CD4-positive, alpha-beta T cell treated with Interleukin-21 for 1 hour (primary cell): Measurements from ENCODE around the gene CXCL14.
A peak's percentile ranks its signal among the peaks of the same experiment; 100 is the strongest.

Experiments
- DNase-seq: peaks from one replicate; pipeline ENCODE4 v3.0.0-alpha.2; 2020

CXCL14 gene

DNA sequence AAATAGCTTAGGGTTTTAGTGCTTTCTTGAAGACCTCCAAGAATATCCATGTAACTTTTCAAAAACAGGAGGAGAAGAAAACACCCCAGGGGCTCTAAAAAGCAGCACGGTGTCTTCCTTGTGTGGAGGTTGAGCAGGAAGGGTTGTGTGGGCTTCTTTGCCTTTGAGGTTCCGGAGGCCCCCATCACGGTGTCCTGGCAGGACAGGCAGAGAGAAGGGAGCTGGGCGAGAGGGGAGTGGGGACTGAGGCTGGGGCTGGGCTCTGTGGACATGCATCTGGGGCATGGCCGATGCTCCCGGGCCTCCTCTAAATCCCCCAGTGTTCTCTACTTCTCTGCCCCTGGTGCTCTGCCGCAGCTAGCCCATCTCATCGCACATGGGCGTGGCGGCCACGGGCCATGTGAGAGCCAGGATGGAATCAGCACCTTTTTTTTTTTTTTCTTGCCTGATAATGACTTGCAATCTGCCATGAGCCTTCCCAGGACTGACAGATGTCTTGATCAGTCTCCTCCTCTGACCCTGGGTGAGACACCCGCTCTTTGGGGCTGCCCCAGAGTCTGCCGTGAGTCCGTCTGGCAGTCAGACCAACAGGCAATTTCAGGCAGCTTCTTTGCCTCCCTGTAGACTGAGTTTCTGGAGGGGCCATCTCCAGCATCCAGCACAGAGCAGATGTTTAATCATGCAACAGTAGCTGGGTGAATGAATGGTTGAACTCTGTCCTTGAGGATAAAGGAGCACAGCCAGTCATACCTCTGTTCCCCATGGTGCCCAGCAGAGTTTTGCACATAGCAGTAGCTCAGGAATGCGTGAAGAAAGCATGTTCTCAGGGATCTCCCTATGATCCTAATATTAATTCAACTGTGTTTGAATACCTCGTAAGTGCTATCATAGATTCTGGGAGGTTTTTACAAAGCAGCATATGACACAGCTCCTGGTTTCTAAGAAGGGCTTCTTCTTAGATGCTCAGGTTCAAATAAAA lies 12.1 kb downstream of the CXCL14 start:
- DNase-seq: no peak

DNA sequence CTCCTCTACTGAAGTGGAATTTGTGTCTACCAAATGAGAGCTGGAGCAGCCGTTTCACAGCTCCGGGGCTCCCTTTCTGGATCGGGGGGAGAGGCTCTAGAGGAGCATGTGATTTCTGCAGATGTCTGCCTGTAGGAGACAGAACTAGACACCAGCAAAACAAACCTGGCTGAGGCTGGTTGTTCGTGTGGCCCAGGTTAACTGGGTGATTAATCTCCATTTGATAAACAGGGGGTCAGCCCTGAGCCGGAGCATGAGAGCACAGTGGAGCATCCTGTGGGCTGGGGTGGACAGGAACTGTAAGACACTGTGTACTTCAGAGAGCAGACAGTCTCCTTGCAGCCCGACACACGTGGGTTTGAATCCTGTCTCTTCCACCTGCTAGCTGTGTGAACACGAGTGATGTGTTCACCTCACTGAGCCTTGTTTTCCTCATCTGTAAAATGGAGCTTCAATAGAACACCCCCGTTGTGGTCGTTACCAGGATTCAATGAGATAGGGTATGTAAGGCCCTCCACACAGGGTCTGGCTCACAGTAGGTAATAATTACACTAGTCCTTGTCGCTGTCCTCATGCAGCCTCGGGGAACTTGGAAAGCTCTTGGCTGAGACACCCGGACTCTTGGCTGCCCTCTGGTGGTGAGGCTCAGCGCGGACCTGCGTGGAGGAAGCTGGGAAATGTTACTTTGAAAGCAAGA lies 12.9 kb downstream of the CXCL14 start:
- peak; percentile 56 for DNase-seq

DNA sequence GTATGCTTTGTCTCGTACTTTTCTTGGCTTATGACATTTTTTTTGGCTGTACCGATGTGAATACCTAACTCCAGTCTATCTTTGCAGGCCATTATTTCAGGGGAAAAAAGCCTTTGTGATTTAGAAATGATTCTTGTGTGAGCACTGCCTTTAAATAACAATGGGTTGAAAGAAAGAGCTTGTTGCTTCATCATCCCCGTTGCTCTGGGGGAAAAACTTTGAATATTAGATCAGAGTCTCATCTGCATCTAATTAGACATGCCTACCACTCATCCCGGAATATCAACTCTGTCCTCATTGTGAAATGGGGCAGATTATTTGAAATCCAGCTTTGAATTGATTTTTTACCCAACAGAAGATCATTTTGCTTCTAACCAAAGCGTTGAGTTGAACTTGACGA lies 13.5 kb downstream of the CXCL14 start:
- DNase-seq: no peak

DNA sequence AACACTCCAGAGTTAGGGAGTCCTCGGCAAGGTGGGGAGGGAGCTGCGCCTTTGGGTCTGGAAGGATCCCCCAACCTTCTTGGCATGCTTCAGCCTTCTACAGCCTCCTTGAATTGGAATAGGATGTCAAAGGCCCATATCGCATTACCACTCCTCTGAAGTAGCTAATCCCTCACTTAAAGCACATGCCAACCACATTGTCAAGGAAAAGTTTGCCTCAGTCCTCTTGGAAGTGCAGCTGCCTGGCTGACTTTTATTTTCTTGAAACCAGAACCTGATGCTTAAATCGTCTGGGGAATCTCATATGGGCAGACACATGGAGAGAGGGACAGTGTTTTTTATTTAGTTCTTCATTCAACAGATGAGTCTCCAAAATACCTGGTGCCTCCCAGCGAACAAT lies 14.5 kb downstream of the CXCL14 start:
- DNase-seq: no peak

DNA sequence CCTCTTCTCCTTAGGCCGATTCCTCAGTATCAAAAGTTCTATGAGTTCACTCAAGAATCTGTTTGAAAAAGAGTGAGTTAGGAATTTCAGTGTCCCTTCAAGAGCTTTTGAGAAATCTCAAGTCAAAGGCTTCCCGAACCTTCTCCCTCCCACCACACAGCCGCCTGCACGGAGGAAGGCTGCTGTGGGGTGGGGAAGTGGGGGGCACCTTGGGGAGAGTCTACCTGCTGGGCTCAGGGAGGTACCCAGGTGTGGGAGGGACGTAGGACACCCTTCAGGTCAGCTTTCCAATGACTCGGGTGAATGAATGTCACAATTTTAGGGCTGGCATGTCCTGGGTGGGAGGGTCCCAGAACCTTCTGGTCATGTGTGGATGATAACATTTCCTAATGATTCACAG lies 17.5 kb downstream of the CXCL14 start:
- DNase-seq: no peak

DNA sequence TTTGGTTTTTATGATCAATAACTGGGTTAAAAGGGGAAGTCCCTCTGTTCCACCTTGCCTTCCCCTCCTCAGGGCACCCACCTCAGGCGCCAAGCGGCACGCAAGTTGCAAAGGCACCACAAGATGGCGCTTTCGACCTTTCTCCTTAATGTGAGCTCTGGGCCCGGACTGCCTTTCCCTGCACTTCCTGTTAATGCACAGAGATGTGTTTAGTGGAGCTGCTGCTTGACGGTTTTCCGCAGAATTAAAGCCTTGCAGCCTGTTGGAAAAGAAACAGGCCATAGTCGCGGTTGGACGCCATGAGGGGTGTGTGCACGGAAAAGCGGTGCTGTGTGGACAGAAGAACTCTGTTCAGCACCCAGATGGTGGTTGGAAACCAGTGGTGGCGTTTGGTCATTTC lies 17.9 kb downstream of the CXCL14 start:
- DNase-seq: peak; percentile 52

DNA sequence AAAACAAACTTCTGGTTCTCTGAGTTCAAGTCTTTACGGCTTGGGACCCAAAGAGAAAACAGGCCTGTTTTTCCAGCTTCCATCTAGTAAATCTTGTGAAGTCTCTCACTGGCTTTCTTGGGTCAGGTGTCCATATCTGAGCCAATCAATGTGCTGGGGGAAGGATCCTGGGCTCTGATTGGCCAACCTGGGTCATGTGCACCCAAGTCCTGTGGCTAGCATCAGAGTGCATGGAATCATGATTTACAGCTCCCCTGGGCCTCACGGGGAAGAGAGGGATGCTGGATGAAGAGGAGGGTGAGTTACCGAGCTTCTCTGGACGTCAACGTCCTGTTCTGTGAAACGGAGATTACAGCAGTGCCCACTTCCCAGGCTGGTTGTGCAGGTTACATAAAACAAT lies 19.4 kb downstream of the CXCL14 start:
- no peak for DNase-seq

GRCh38 chr5:135557076-135557838 lies 21.5 kb downstream of the CXCL14 start:
- DNase-seq: no peak

DNA sequence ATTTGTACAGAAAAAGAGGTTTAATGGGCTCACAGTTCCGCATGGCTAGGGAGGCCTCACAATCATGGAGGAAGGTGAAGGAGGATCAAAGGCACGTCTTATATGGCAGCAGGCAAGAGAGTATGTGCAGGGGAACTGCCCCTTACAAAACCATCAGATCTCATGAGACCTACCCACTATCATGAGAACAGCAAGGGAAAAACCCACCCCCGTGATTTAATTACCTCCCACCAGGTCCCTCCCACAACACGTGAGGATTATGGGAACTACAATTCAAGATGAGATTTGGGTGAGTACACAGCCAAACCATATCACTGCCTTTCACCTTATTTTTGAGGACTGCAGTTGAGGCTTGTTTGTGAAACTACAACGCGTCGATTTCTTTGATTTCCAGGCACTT lies 22.2 kb downstream of the CXCL14 start:
- no peak for DNase-seq

DNA sequence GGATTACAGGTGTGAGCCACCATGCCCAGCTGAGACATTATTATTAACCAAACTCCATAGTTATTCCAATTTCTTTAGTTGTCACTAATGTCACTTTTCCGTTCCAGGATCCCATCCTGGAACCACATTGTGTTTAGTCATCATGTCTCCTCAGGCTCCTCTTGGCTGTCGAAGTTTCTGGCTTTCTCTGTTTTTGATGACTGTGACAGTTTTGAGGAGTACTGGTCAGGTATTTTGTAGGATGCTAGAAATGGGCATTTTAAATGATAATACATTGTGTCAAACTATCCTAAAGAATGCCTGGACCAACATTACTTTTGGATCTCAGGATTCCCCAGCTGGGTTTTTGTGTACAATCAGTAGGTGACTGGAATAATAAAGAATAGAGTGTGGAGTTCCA lies 23.3 kb downstream of the CXCL14 start:
- DNase-seq: no peak

DNA sequence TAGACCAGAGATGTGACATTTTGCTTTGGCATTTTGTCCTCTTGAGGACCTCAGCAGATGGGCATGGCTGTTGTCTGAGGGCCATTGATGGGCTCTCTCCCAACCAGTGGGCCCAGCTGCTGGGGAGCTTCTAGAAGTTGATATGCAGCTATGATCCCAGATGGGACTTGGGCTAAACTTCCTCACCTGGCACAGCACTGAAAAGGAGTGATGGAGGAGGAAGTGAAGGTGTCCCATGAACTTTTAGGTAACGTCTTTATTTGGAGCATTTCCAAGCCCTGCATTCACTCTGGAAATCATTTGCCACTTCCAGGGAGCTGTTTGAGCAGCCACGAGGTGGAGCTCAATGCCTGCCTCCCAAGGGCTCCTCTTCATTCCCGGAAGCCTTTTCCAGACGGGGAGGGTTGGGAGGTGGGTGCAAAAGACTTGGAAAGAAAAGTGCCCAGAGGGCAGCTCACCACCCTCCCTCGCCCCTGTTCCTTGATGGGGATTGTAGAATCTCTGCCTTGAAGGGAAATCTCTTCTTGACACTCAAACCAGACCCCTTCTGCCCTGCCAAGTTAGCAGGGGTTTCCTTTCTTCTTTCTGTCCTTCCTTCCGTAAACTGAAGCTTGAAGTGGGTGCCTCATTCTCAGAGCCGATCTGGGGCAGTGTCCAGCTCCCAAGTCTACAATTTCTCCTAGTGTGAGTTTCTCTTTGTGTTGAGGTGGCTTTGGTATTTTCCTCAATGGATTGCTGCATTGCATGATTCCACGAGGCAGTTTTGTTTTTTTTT lies 24.9 kb downstream of the CXCL14 start:
- DNase-seq: no peak

DNA sequence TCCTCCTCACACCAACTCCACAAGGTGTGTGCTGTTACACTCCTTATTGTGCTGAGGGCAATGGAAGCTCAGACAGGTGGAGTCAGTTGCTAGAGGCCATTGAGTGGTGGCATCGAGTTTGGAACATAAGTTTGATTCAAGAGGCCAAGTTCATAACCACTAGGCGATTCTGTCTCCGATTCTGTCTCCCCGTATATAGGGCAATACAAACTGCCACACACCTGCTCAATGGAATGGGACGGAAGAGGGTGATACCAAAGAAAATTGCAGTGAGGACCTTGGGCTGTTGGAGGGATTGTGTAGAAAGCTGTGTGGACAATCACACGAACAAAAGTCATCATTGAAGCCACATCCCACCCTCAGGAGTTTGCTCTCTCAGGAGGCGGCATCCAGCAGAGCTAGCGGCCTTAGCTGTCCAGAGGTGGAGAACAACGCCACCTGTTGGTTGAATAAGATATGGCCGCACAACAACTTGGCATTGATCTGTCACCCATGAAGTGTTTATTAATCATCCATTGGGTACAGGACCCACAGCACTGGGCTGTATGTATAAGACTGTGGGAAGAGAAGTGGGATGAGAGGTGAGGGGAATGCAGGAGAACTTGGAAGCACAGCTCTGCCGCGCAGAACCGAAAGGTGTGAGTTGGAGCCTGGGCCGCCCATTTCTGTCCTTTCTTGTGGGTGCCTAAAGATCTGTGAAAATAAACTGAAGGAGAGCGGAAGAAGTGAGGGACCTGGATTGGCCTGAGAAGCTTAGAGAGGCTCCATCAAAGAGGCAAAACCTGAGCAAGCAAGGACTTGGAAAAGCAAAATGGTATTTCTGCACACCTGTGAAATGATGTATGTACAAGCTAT lies 27.0 kb downstream of the CXCL14 start:
- peak; percentile 50 for DNase-seq

DNA sequence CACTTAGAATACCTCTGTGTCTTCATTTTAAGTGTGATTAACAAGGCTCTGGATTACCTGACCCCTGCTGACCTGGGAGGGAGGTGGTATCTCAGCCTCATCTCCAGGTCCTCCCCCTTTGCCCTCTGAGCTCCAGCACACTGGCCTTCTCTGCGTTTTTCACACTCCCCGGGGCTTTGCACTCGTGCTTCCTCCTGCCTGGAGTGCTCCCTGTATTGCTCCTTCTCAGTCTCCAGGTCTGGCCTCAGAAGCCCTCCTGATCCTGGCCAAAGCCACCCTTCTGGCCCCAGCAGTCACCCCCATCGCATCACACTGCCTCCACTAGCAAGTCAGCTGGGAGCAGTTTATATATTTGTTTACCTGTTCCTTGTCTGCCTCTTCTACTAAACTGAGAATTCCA lies 29.4 kb downstream of the CXCL14 start:
- DNase-seq: no peak

GRCh38 chr5:135547590-135548254 lies 31.1 kb downstream of the CXCL14 start:
- no peak for DNase-seq

DNA sequence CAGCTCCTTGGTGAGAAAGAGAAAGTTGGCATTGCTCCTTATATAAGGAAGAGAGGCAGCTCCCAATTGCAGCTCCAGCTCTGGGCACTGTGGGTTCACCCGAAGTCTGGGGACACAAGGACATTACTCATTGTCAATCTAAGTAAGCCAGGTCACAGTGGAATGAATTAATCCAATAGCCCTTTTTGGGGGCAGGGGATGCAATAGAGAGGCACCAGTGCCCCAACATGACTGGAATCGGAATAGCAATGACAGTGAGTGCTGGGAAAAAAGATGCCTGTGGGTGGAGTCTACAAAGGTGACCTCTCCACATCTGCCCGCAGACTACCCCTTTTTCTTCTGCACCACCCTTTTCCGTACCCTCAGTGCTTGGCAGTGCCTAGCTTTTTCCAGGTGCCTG lies 31.9 kb downstream of the CXCL14 start:
- no peak for DNase-seq

- DNase-seq: no peak
These were observed 32.7 kb downstream of the CXCL14 start for GRCh38 chr5:135546101-135546500.

- no peak for DNase-seq
These were observed 33.7 kb downstream of the CXCL14 start for GRCh38 chr5:135545099-135545498.

DNA sequence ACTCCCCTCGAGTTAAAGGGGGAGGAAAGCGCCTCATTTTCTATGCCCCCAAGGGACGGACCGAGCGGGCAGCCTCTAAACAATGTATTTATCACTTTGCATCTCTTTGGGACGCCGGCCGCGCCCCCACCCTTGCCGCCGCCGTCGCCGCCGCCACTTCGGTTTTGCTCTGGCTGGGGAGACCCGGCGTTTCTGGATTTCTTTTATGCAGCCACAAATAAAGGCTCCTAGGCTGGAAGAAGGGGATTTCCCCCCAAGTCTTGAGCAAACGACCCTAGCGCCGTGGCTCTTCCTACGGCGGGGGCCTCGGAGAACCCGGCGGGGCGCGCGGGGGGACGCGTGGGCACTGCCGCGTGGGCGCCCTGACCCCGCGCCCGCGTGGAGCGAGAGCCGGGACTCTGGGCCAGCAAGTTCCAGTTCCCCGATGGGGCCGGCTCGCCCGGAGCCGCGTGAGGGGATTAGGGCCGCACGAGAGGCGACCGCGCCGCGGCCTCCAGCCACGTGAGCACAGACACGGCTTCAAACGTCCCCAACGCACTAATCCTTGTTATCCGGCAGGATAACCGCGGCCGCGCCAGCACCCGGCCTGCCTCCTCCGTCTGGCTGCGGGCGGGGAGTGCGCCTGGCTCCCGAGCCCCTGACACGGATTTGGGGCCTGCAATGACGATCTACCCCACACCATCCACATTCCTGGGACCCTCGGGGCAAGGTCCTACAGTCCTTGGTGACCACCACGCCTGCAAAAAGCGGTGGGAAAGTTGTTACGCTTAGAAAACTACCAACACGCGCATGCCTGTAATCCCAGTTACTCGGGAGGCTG lies 35.1 kb downstream of the CXCL14 start:
- DNase-seq: no peak

- no peak for DNase-seq
These were observed 35.7 kb downstream of the CXCL14 start for GRCh38 chr5:135543001-135543484.
